Measurements from ENCODE around the gene NTN5. TPM values are rescaled to one million over a fixed set of nuclear protein-coding genes. Genes with fewer than 3 reads are reported as not detected.
A peak's percentile ranks its signal among the peaks of the same experiment; 100 is the strongest.
"Not testable (repeated sequence)": the region's sequence is repeated elsewhere in the genome, so short reads cannot be mapped to it uniquely, and the experiment has no call there.

Gene NTN5
- total and polyA plus RNA-seq, 2 experiments from 2014 or later, result 0.52 to 0.94 TPM

- peaks cover 39% of the 10 kb centered on the region for H3K4me1 Mint-ChIP-seq
Measured at GRCh38 chr19:48718711-48719231, 46.0 kb upstream of the NTN5 start.

GRCh38 chr19:48718106-48718505 is 45.3 kb upstream of the NTN5 start:
- DNase-seq (ENCODE audit: low spot score); H3K4me3 Mint-ChIP-seq; H3K9me2 ChIP-seq (ENCODE audit: insufficient read depth); H3K4me3 ChIP-seq; H3K27me3 ChIP-seq (ENCODE audit: insufficient read depth); H3K27ac ChIP-seq (ENCODE audit: low read depth); H3K27ac Mint-ChIP-seq; H3K36me3 ChIP-seq (ENCODE audit: insufficient read depth); ATAC-seq; H3K36me3 Mint-ChIP-seq (ENCODE audit: low read depth); H4K20me1 ChIP-seq (replicated peaks; ENCODE audit: insufficient read depth); H3K79me2 ChIP-seq (replicated peaks; ENCODE audit: insufficient read depth); H3K9me3 Mint-ChIP-seq; H3K4me2 ChIP-seq; H2AFZ ChIP-seq: not testable (repeated sequence)
- H3K27me3 Mint-ChIP-seq (ENCODE audit: insufficient read depth, low read depth, poor library complexity), result peaks cover 29% of the 10 kb centered on the region
- Histone ChIP-seq H3F3A (replicated peaks; ENCODE audit: low read depth) (peaks cover 13% of the 10 kb centered on the region; the same call in 1 of the 2 replicates), H3K4me1 (ENCODE audit: insufficient read depth) (peaks cover 39% of the 10 kb centered on the region)
- peaks cover 39% of the 10 kb centered on the region for H3K4me1 Mint-ChIP-seq

More at GRCh38 chr19:48718711-48719231, 46.0 kb upstream of the NTN5 start:
- no peak overlapping the region for H2AFZ ChIP-seq
- H4K20me1 ChIP-seq (replicated peaks; ENCODE audit: insufficient read depth), result no peaks in the 10 kb centered on the region
- Mint-ChIP-seq H3K36me3 (ENCODE audit: low read depth) (no peaks in the 10 kb centered on the region; the same call in 2 of the 3 replicates), H3K9me3 (peaks cover 3% of the 10 kb centered on the region; the same call in 1 of the 3 replicates), H3K4me3 (peak overlapping the region; percentile 29; the same call in 1 of the 3 replicates), H3K27ac (peak overlapping the region; percentile 57; the same call in 1 of the 2 replicates), H3K27me3 (ENCODE audit: insufficient read depth, low read depth, poor library complexity) (peaks cover 27% of the 10 kb centered on the region)
- peak overlapping the region; percentile 70 for H3K4me2 ChIP-seq
- H3K9me2 ChIP-seq (ENCODE audit: insufficient read depth), result no peaks in the 10 kb centered on the region
- no peak for ATAC-seq
- no peaks in the 10 kb centered on the region for H3K27me3 ChIP-seq (ENCODE audit: insufficient read depth)
- peaks cover 13% of the 10 kb centered on the region; the same call in 1 of the 2 replicates for H3F3A ChIP-seq (replicated peaks; ENCODE audit: low read depth)
- peak overlapping the region; percentile 58; the same call in 1 of the 2 replicates for H3K4me3 ChIP-seq
- TF ChIP-seq ETS1 (IDR thresholded peaks at IDR 0.05) (no peak), STAT1 (IDR thresholded peaks at IDR 0.05; ENCODE audit: unreplicated experiment) (no peak), CREB1 (CRISPR knock-in tag; IDR thresholded peaks at IDR 0.05; ENCODE audit: low read depth) (no peak), REST (IDR thresholded peaks at IDR 0.05; ENCODE audit: unreplicated experiment) (no peak), POLR2AphosphoS5 (IDR thresholded peaks at IDR 0.05; ENCODE audit: low read depth) (no peak)
- peaks cover 39% of the 10 kb centered on the region for H3K4me1 ChIP-seq (ENCODE audit: insufficient read depth)
- no peaks in the 10 kb centered on the region for H3K36me3 ChIP-seq (ENCODE audit: insufficient read depth)
- peak; percentile 56 for DNase-seq (ENCODE audit: low spot score)
- H3K27ac ChIP-seq (ENCODE audit: low read depth), result no peak overlapping the region
- no peaks in the 10 kb centered on the region for H3K79me2 ChIP-seq (replicated peaks; ENCODE audit: insufficient read depth)
